Parathyroid adenoma (tissue), 2 donors: Measurements from ENCODE around the gene CRHBP.
A peak's percentile ranks its signal among the peaks of the same experiment; 100 is the strongest.

ENCODE experiments used
- H2AFZ ChIP-seq: fragments of 300-600 bp; sonication (generic); one replicate; pipeline ENCODE4 v1.7.0; 2017; ENCODE audit warnings: antibody characterized with exemption, mild to moderate bottlenecking
- H3K27ac ChIP-seq: fragments of 300-600 bp; sonication (generic); one replicate; pipeline ENCODE4 v1.7.0; 2017
- H3K27me3 ChIP-seq: fragments of 300-600 bp; sonication (generic); one replicate; pipeline ENCODE4 v1.7.0; 2017; ENCODE audit warnings: low read length; ENCODE audit not compliant: control insufficient read depth, insufficient read depth
- H3K36me3 ChIP-seq: fragments of 300-600 bp; sonication (generic); one replicate; pipeline ENCODE4 v1.7.0; 2017; ENCODE audit warnings: low read length; ENCODE audit not compliant: control insufficient read depth, insufficient read depth
- H3K4me1 ChIP-seq: fragments of 300-600 bp; sonication (generic); one replicate; pipeline ENCODE4 v1.7.0; 2017; ENCODE audit warnings: control low read depth
- H3K4me2 ChIP-seq: fragments of 300-600 bp; sonication (generic); one replicate; pipeline ENCODE4 v1.7.0; 2017; ENCODE audit warnings: low read length
- H3K4me3 ChIP-seq: fragments of 300-600 bp; sonication (generic); one replicate; pipeline ENCODE4 v1.7.0; 2017; ENCODE audit warnings: low read depth, low read length
- H3K79me2 ChIP-seq: fragments of 300-600 bp; sonication (generic); one replicate; pipeline ENCODE4 v1.7.0; 2017; ENCODE audit warnings: control low read depth
- H3K9ac ChIP-seq: fragments of 300-600 bp; sonication (generic); one replicate; pipeline ENCODE4 v1.7.0; 2017; ENCODE audit warnings: mild to moderate bottlenecking
- H3K9me3 ChIP-seq: fragments of 300-600 bp; sonication (generic); one replicate; pipeline ENCODE4 v1.7.0; 2017; ENCODE audit warnings: low read length; ENCODE audit not compliant: control insufficient read depth
- TF ChIP-seq, protein P1 (sequence below): fragments of 300-600 bp; sonication (generic); IDR thresholded peaks from one replicate; pipeline ENCODE4 v1.7.0; 2017; ENCODE audit warnings: antibody characterized with exemption, mild to moderate bottlenecking
- donor health status: primary hyperparathyroidism.

CRHBP gene

DNA sequence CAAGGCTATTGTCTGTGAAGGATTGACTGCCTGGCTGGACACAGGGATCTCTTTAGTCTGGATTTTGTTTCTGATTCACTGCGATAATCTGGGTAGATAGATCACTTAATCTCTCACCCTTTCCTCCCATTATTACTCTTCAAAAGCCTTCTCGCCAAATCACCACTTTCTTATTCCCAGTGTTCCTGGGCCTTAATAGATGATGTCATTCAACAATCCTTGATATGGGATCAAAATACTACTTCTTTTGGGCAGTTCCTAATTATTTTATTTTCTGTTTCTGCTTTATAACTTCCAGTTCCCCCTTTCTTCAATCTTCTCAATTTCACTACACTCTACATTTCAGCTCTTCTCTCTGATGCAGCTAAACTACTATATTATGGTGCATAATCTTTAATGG, 6.8 kb upstream of the CRHBP start:
- Histone ChIP-seq H3K79me2 (no peaks in the 10 kb centered on the region), H3K27me3 (no peaks in the 10 kb centered on the region), H3K27ac (no peak overlapping the region), H3K36me3 (no peaks in the 10 kb centered on the region), H3K4me2 (no peak overlapping the region), H3K4me1 (no peaks in the 10 kb centered on the region), H3K9ac (no peak overlapping the region), H3K9me3 (no peaks in the 10 kb centered on the region), H2AFZ (no peak overlapping the region), H3K4me3 (no peak overlapping the region)
- TF ChIP-seq, protein P1, sequence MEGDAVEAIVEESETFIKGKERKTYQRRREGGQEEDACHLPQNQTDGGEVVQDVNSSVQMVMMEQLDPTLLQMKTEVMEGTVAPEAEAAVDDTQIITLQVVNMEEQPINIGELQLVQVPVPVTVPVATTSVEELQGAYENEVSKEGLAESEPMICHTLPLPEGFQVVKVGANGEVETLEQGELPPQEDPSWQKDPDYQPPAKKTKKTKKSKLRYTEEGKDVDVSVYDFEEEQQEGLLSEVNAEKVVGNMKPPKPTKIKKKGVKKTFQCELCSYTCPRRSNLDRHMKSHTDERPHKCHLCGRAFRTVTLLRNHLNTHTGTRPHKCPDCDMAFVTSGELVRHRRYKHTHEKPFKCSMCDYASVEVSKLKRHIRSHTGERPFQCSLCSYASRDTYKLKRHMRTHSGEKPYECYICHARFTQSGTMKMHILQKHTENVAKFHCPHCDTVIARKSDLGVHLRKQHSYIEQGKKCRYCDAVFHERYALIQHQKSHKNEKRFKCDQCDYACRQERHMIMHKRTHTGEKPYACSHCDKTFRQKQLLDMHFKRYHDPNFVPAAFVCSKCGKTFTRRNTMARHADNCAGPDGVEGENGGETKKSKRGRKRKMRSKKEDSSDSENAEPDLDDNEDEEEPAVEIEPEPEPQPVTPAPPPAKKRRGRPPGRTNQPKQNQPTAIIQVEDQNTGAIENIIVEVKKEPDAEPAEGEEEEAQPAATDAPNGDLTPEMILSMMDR: no peak

DNA sequence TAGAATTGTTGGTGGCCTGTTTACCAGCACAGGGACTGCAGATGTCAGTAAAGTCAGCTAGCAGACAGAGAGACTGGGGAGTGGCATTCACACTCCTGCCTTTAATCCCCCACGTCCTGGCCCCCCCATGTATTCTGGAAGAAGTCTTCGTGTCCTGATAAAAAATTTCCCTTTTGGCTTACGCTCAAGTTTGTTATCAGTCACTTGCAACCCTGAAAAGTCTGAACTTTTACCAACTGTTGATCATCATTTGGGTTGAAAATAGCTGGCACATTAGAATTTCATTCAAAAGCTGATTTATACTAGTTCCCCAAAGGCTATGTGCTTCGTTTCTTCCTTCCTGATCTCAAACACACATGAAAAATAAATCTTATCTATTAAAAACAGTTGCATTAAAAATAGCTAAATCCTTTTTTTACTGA, 5.8 kb upstream of the CRHBP start:
- H3K4me3 ChIP-seq: no peak overlapping the region
- H3K79me2 ChIP-seq: no peaks in the 10 kb centered on the region
- no peaks in the 10 kb centered on the region for H3K4me1 ChIP-seq
- no peaks in the 10 kb centered on the region for H3K9me3 ChIP-seq
- no peak overlapping the region for H3K4me2 ChIP-seq
- no peaks in the 10 kb centered on the region for H3K27me3 ChIP-seq
- no peak overlapping the region for H3K27ac ChIP-seq
- no peaks in the 10 kb centered on the region for H3K36me3 ChIP-seq
- H2AFZ ChIP-seq: no peak overlapping the region
- H3K9ac ChIP-seq: no peak overlapping the region
- TF ChIP-seq, protein P1: no peak

DNA sequence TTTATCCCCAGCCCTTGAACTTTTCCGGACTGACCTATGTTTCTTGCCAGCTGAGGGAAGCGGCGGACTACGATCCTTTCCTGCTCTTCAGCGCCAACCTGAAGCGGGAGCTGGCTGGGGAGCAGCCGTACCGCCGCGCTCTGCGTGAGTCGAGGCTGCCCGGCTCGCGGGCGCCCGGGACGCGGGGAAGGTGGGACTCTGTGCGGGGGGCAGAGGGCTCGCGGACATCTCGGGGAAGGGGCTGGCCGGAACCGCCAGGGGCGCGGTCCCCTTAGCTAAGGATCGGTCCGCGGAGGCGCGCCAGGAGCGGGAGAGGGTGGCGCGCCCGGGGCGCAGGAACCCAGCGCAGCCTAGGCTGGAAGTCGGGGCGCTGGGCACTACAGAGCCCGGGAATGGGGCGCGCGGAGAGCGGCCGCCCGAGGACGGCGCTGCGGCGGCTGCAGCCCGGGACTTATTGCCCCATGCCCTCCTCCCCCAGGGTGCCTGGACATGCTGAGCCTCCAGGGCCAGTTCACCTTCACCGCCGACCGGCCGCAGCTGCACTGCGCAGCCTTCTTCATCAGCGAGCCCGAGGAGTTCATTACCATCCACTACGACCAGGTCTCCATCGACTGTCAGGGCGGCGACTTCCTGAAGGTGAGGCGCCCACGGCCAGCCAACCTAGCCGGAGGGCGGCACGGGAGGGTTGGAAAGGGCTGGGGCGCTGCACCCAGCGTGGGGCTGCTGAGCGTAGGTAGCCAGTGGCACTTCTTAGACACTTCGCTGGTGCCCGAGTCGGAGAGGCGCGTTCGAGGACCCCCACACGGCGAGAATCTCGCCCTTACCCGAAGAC, 922 bp downstream of the CRHBP start:
- H3K4me2 ChIP-seq: peak overlapping the region; percentile 36
- no peaks in the 10 kb centered on the region for H3K79me2 ChIP-seq
- no peaks in the 10 kb centered on the region for H3K4me1 ChIP-seq
- no peaks in the 10 kb centered on the region for H3K27me3 ChIP-seq
- peak overlapping the region; percentile 54 for H2AFZ ChIP-seq
- peak overlapping the region; percentile 33 for H3K4me3 ChIP-seq
- H3K27ac ChIP-seq: no peak overlapping the region
- H3K9me3 ChIP-seq: no peaks in the 10 kb centered on the region
- no peaks in the 10 kb centered on the region for H3K36me3 ChIP-seq
- H3K9ac ChIP-seq: no peak overlapping the region
- TF ChIP-seq, protein P1: no peak

DNA sequence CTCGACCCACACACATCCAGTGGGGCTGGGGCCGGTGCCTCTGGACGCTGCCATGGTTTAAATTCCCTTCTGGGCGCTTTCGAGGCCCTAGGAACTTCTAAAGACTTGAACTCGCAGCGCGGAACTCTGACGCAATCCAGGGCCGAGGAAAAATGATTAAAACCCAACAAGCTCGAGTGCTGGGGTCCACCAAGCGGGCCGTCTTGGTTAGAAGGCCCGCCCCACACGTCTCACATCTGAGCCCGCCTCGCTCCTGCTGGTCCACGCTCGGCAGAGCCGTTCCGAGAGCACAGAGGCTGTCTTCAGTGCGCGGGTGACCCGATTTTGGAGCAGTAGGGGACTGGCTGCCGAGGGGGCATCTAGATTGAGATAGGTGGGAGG, 1.5 kb downstream of the CRHBP start:
- H3K27me3 ChIP-seq: no peaks in the 10 kb centered on the region
- H3K4me3 ChIP-seq: peak overlapping the region; percentile 33
- H3K36me3 ChIP-seq: no peaks in the 10 kb centered on the region
- H3K4me2 ChIP-seq: peak overlapping the region; percentile 36
- H2AFZ ChIP-seq: peak overlapping the region; percentile 54
- H3K27ac ChIP-seq: no peak overlapping the region
- no peak overlapping the region for H3K9ac ChIP-seq
- H3K9me3 ChIP-seq: no peaks in the 10 kb centered on the region
- TF ChIP-seq, protein P1: no peak
- H3K79me2 ChIP-seq: no peaks in the 10 kb centered on the region
- no peaks in the 10 kb centered on the region for H3K4me1 ChIP-seq

DNA sequence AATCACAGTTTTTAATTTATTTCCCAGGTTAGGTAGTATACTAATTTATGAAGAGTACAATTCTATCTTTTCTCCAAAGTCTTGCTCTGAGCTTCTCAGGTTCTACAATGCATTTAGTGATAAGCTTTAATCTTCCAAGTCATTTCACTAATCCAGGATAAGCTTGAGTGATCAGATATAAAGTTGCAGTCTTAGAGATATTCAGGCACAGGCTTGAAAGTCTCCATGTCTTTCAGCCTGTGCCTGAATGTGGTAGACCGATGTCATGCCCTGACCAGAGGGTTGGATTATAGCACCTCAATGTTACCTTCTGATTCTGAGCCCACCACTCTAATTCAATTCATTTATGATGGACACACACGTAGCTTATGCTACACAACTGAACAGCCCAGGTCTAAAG, 3.2 kb downstream of the CRHBP start:
- H3K36me3 ChIP-seq: no peaks in the 10 kb centered on the region
- H3K4me2 ChIP-seq: no peak overlapping the region
- H3K9ac ChIP-seq: no peak overlapping the region
- no peak overlapping the region for H2AFZ ChIP-seq
- H3K4me1 ChIP-seq: no peaks in the 10 kb centered on the region
- H3K27me3 ChIP-seq: no peaks in the 10 kb centered on the region
- no peaks in the 10 kb centered on the region for H3K79me2 ChIP-seq
- H3K27ac ChIP-seq: no peak overlapping the region
- TF ChIP-seq, protein P1: no peak
- no peaks in the 10 kb centered on the region for H3K9me3 ChIP-seq
- no peak overlapping the region for H3K4me3 ChIP-seq
